Spleen (tissue), 11 donors: Measurements from ENCODE around the gene FOXA3. TPM values are rescaled to one million over a fixed set of nuclear protein-coding genes. Genes with fewer than 3 reads are reported as not detected.

Experiments used
- DNase-seq: peaks from one replicate; pipeline ENCODE4 v3.0.0-alpha.2; 2020
- H3K27ac ChIP-seq, 8 donors: fragments of 200-600 bp; sonication (generic) in 7 of 8; 1 replicate in 4 of 8; 2 replicates in 4 of 8; pipeline versions ENCODE4 v1.5.0 to v1.8.0; 2016 to 2021; ENCODE audit warnings: inconsistent platforms in 4 of 8, mild to moderate bottlenecking in 4 of 8, moderate library complexity in 1 of 8
- H3K27me3 ChIP-seq, 7 donors: fragments of 200-600 bp; sonication (generic) in 6 of 7; replicated peaks in 1 of 7; 1 replicate in 4 of 7; 2 replicates in 3 of 7; pipeline versions ENCODE4 v1.5.0 to v1.8.0; 2016 to 2021; ENCODE audit warnings: inconsistent platforms in 3 of 7, mild to moderate bottlenecking in 1 of 7
- H3K36me3 ChIP-seq, 6 donors: fragments of 200-600 bp; sonication (generic) in 5 of 6; 1 replicate in 4 of 6; 2 replicates in 2 of 6; pipeline versions ENCODE4 v1.5.0 to v1.8.0; 2016 to 2021; ENCODE audit warnings: inconsistent platforms in 2 of 6
- H3K4me1 ChIP-seq, 6 donors: fragments of 200-600 bp; sonication (generic) in 5 of 6; 1 replicate in 3 of 6; 2 replicates in 3 of 6; pipeline versions ENCODE4 v1.5.0 to v1.8.0; 2016 to 2021; ENCODE audit warnings: inconsistent platforms in 3 of 6
- H3K4me3 ChIP-seq, 8 donors: fragments of 200-600 bp; sonication (generic) in 7 of 8; 1 replicate in 4 of 8; 2 replicates in 4 of 8; pipeline versions ENCODE4 v1.5.0 to v1.8.0; 2016 to 2021; ENCODE audit warnings: inconsistent platforms in 4 of 8, mild to moderate bottlenecking in 4 of 8, moderate library complexity in 2 of 8
- H3K9me3 ChIP-seq, 8 donors: fragments of 200-600 bp; sonication (generic) in 7 of 8; 1 replicate in 4 of 8; 2 replicates in 4 of 8; pipeline versions ENCODE4 v1.5.0 to v1.8.0; 2016 to 2021; ENCODE audit warnings: inconsistent platforms in 4 of 8
- POLR2A ChIP-seq, 3 donors: fragments of 450-650 bp; IDR thresholded peaks; one replicate each; pipeline ENCODE4 v1.5.1; 2017; ENCODE audit warnings: antibody characterized with exemption in 3 of 3, mild to moderate bottlenecking in 1 of 3
- POLR2AphosphoS5 ChIP-seq, 3 donors: sonication (generic); formaldehyde crosslinking; IDR thresholded peaks; one replicate each; pipeline ENCODE4 v1.5.1; 2017; ENCODE audit warnings: antibody characterized with exemption in 3 of 3
- WGBS, 5 donors: extraction: QIAGEN DNeasy Blood & Tissue Kit in 3 of 5; methylation state at CpG; one replicate each; pipeline versions ENCODE4 v1.1.5 to v1.1.7; 2013 to 2018; 5-methylcytosine and 5-hydroxymethylcytosine counted together
- intact Hi-C: fragments of 100-400 bp; cut with DNase I; formaldehyde crosslinking; loops from one replicate; pipeline ENCODE4 v1.15.0; 2023; ENCODE audit warnings: low total_unique reads
- polyA plus RNA-seq, 3 donors: library from polyadenylated mRNA; stranded (reverse); fragments of 200-250 nt; gene quantifications; one replicate each; pipeline ENCODE4 v1.2.1, GENCODE V29; 2013
- total RNA-seq, 7 donors: library from RNA; depleted of rRNA in 3 of 7; stranded (reverse); fragments of >200 nt in 3 of 7; fragmentation: NEBNext Ultra II Directional in 4 of 7; extraction: Animal tissue kit (Norgen Biotek cat#: 25700) in 4 of 7; gene quantifications; one replicate each; pipeline versions ENCODE4 v1.1.0 to v1.2.1, GENCODE V29; 2016 to 2021
- TF ChIP-seq, protein P1 (sequence below), 11 experiments: fragments of 200-600 bp in 7 of 11; fragments of 450-650 bp in 4 of 11; sonication (generic) in 4 of 11; IDR thresholded peaks in 8 of 11; conservative IDR thresholded peaks in 3 of 11; 1 replicate in 7 of 11; 2 replicates in 4 of 11; pipeline versions ENCODE4 v1.4.0 to v1.8.0; 2016 to 2021; ENCODE audit warnings: antibody characterized with exemption in 11 of 11, inconsistent platforms in 4 of 11, mild to moderate bottlenecking in 1 of 11
- donor health status: healthy with polysubstance abuse.
- donor health status: DM: no; HTN: no; CAD: no; lungs with moderate emphysema.
- donor health status: DM: no; HTN: no; CAD: no.
- donor health status: Bipolar disorder and iron deficiency.
- donor health status: healthy.
- donor health status: DM: no; HTN: no; CAD: no.
- donor health status: DM: yes; HTN: yes; CAD: no.

The FOXA3 gene
- total and polyA plus RNA-seq, 10 donors: 0.09 to 0.24 (median 0.16) TPM; not detected in 7

GRCh38 chr19:45881082-45881908 lies 17.2 kb downstream of the FOXA3 start:
- Histone ChIP-seq H3K9me3 (no peaks in the 10 kb centered on the region), H3K27me3 (peaks cover 0 to 36% (median 6%) of the 10 kb centered on the region in 7 donors), H3K4me1 (peaks cover 25 to 54% (median 46%) of the 10 kb centered on the region in 6 donors), H3K36me3 (peaks cover 0 to 18% (median 9%) of the 10 kb centered on the region in 6 donors), H3K27ac (no peak overlapping the region), H3K4me3 (no peak overlapping the region)
- DNase-seq: no peak
- TF ChIP-seq POLR2A (IDR thresholded peaks at IDR 0.05) (no peak), POLR2AphosphoS5 (IDR thresholded peaks at IDR 0.05) (no peak)
- TF ChIP-seq, protein P1, sequence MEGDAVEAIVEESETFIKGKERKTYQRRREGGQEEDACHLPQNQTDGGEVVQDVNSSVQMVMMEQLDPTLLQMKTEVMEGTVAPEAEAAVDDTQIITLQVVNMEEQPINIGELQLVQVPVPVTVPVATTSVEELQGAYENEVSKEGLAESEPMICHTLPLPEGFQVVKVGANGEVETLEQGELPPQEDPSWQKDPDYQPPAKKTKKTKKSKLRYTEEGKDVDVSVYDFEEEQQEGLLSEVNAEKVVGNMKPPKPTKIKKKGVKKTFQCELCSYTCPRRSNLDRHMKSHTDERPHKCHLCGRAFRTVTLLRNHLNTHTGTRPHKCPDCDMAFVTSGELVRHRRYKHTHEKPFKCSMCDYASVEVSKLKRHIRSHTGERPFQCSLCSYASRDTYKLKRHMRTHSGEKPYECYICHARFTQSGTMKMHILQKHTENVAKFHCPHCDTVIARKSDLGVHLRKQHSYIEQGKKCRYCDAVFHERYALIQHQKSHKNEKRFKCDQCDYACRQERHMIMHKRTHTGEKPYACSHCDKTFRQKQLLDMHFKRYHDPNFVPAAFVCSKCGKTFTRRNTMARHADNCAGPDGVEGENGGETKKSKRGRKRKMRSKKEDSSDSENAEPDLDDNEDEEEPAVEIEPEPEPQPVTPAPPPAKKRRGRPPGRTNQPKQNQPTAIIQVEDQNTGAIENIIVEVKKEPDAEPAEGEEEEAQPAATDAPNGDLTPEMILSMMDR (IDR thresholded peaks at IDR 0.05 in 8 of 11, conservative IDR thresholded peaks at IDR 0.05 in 3 of 11): no peak
- intact Hi-C loops: no loop called here
- WGBS, 5 donors: 81 to 88% (median 85%) methylated on average over 10 of the region's 10 CpGs

DNA sequence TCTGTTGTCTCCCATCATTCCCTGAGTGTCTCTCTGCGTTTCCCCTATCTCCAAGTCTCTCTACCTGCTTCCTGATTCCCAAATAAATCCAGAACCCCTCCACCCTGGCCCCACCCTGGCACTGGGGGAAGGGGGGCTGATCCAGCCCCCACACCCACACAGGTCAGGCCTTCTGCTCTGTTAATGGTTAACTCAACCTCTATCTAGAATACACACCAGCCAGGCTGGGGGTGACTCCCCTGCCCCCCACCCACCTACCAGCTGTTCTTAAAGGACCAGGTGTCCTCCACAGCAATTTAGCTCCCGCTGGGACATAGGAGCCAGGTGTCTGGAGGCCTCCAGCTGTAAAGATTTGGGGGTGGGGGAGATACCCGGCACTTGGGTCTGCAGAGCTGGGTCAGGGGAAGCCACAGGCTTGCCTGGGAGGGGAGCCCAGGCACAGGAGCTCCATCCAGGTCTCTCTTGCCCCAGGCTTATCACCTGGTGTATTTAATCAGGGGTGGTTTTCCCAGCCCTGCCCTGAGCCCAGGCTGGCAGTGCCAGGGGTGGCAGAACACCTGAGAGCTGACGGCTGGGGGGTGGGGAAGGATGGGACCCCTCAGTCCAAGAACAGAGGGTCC lies 17.9 kb downstream of the FOXA3 start:
- Histone ChIP-seq H3K9me3 (no peaks in the 10 kb centered on the region), H3K36me3 (peaks cover 0 to 18% (median 9%) of the 10 kb centered on the region in 6 donors), H3K27ac (no peak overlapping the region), H3K27me3 (peaks cover 0 to 29% (median 1%) of the 10 kb centered on the region in 7 donors), H3K4me3 (no peak overlapping the region), H3K4me1 (peaks cover 25 to 54% (median 43%) of the 10 kb centered on the region in 6 donors)
- intact Hi-C loops: no loop called here
- no peak for TF ChIP-seq POLR2AphosphoS5 (IDR thresholded peaks at IDR 0.05)
- TF ChIP-seq, protein P1 (IDR thresholded peaks at IDR 0.05 in 8 of 11, conservative IDR thresholded peaks at IDR 0.05 in 3 of 11): no peak
- no peak for TF ChIP-seq POLR2A (IDR thresholded peaks at IDR 0.05)
- DNase-seq: no peak
- whole genome bisulfite sequencing, 5 donors: 66 to 82% (median 76%) methylated on average over 3 to 4 of the region's 4 CpGs

DNA sequence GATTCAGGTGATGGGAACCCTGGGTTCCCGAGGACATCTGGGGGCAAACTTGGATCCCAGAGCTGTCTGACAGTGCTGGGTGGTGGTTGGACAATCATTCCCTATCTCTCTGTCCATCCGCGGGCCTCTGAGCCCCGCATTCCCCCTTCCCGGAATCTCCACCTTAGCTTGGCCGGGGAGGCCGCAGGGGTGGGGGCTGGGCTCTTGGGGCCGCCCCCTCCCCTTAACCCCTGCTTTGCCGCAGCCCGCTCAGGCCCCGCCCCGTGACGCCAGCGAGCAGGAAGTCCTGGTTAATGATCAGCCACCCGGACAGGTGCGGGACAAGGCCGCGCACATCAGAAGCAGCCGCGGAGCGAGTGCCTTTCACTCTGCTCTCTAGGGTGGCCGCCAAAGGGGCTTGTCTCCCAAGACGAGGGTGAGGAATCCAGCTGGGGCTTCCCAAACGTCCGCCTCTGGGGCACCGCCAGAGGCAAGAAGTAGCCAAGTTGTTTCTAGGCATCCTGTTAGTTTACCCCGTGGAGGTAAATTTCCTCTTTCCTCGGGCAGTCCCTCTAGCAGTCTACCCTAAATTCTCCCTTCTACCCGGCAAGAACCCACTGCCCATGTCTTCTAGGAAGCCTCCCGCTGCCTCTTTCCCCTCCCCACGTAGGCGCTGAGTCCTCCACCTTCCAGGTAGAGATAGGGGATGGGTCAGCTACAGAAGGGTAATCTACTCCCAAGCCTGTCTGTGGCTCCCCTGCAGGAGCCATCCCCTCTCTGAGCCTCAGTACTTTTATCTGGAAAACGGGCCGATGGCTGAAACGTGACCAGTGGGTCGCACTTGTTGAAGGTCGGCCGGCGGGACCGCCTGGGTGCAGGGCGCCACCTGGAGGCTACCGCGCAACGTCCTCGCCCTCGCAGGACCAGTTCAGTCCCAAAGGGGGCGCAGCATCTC lies 18.8 kb downstream of the FOXA3 start:
- peak; percentile 94 for DNase-seq
- Histone ChIP-seq H3K27me3 (peaks cover 0 to 20% (median 0%) of the 10 kb centered on the region in 7 donors), H3K9me3 (no peaks in the 10 kb centered on the region), H3K27ac (peak overlapping the region in 2 of 8 donors; percentile 13 to 17), H3K4me3 (peak overlapping the region in 5 of 8 donors; percentile 20 to 75 (median 29)), H3K36me3 (peaks cover 0 to 18% (median 9%) of the 10 kb centered on the region in 6 donors), H3K4me1 (peaks cover 25 to 52% (median 43%) of the 10 kb centered on the region in 6 donors)
- TF ChIP-seq POLR2AphosphoS5 (IDR thresholded peaks at IDR 0.05): peak; percentile 59 to 82 (median 65)
- no peak for TF ChIP-seq POLR2A (IDR thresholded peaks at IDR 0.05)
- TF ChIP-seq, protein P1 (IDR thresholded peaks at IDR 0.05 in 8 of 11, conservative IDR thresholded peaks at IDR 0.05 in 3 of 11): peak; percentile 79 to 97 (median 95)
- 21 to 33% (median 26%) methylated on average over 32 to 47 of the region's 47 CpGs for WGBS, 5 donors
- intact Hi-C loops: no loop called here
